DND-41 (cell line): ENCODE results near the gene PDE6A.

ENCODE experiments used
- EZH2 ChIP-seq: IDR thresholded peaks from 3 replicates; pipeline ENCODE4 v1.6.1; 2012; ENCODE audit warnings: borderline replicate concordance, low read depth, mild to moderate bottlenecking, moderate library complexity, low read length, inconsistent platforms; ENCODE audit not compliant: severe bottlenecking
- TF ChIP-seq, protein P1 (sequence below): IDR thresholded peaks from 2 replicates; pipeline ENCODE4 v1.5.1; 2012; ENCODE audit warnings: borderline replicate concordance, low read length, moderate library complexity, mild to moderate bottlenecking; ENCODE audit not compliant: poor library complexity, severe bottlenecking; ENCODE audit errors: extremely low read depth

DNA sequence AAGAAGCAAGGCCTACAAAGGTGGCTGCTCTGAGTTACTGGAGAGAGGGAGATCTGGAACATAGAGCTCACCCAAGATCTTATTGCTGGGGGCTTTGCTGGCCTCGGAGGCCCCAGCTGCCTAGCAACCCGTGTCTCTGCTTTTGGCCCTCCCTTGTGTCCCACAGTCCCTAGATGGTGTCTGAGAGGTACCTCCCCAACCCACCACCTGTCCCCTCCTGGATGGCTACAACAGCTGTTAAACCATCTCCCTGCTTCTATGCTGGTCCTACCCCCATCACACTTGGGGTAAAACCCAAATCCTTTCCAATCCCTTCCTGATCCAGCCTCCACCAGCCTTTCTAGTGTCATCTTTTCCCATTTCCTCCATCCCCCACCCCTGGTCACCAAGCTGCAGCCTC is 127.9 kb downstream of the PDE6A start:
- TF ChIP-seq, protein P1, sequence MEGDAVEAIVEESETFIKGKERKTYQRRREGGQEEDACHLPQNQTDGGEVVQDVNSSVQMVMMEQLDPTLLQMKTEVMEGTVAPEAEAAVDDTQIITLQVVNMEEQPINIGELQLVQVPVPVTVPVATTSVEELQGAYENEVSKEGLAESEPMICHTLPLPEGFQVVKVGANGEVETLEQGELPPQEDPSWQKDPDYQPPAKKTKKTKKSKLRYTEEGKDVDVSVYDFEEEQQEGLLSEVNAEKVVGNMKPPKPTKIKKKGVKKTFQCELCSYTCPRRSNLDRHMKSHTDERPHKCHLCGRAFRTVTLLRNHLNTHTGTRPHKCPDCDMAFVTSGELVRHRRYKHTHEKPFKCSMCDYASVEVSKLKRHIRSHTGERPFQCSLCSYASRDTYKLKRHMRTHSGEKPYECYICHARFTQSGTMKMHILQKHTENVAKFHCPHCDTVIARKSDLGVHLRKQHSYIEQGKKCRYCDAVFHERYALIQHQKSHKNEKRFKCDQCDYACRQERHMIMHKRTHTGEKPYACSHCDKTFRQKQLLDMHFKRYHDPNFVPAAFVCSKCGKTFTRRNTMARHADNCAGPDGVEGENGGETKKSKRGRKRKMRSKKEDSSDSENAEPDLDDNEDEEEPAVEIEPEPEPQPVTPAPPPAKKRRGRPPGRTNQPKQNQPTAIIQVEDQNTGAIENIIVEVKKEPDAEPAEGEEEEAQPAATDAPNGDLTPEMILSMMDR, result no peak
- no peak for TF ChIP-seq EZH2
